Activated CD8-positive, alpha-beta memory T cell treated with anti-CD3 and anti-CD28 coated beads for 1 hour (primary cell): Measurements from ENCODE around the gene DOC2B.
A peak's percentile ranks its signal among the peaks of the same experiment; 100 is the strongest.
"Not testable (repeated sequence)": the region's sequence is repeated elsewhere in the genome, so short reads cannot be mapped to it uniquely, and the experiment has no call there.

ENCODE experiments used
- DNase-seq, 2 donors: peaks; one replicate each; pipeline ENCODE4 v3.0.0-alpha.2; 2020; ENCODE audit warnings: low read depth in 1 of 2; ENCODE audit errors: extremely low read depth in 1 of 2

DOC2B gene

DNA sequence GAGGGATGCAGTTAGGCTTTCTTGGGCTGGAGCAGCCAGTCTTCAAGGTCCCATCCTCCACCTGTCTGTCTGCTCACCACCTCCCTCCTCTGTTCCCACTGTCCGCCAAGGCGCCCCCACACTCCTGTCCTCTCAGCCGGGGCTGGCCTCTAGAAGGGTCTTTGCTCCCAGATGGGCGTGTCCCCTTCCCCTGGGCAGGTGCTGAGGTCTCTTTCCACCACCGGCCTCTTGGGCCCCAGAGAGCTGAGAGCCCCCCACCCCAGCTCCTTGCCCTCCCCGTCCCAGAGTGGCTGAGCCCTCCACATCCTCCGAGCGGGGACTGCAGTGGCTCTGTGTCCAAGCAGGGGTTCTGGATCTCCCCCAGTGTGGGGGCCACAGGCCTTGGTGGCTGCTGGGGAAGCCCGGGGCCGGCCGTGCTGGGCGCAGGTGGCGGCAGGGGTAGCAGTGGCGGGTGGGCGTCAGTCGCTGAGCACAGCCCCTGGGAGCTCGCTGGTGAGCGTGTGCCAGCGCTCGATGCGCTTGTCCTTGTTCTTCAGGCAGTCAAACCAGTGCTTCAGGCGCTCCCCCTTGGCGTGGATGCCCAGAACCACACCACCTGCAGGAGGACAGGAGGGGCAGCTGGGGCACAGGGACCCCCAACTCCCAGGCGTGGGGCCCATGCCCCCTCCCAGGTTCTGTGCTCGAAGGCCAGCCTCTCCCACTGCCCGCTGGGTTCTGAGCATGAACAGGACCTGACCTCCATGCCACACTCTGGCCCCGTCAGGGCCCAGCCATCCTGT, 34.3 kb downstream of the DOC2B start:
- no peak for DNase-seq

DNA sequence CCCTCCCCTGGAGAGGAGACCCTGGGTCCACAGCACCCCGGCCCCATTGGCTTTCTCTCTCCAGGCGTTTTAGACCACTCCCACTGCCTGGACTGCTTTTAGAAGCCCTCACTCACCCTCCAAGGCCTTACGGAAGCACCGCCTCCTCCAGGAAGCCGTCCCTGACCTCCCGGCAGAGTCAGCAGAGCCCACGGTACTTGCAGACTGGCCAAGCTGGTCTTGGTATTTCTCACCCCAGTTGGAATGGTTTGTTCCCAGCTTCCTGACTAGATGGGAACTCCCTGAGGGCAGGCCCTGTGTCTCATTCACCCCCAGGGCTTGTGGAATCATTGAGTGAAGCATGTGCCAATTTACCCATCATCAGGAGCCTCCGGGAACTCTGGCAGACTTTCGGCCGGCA, 34.9 kb downstream of the DOC2B start:
- no peak for DNase-seq

DNA sequence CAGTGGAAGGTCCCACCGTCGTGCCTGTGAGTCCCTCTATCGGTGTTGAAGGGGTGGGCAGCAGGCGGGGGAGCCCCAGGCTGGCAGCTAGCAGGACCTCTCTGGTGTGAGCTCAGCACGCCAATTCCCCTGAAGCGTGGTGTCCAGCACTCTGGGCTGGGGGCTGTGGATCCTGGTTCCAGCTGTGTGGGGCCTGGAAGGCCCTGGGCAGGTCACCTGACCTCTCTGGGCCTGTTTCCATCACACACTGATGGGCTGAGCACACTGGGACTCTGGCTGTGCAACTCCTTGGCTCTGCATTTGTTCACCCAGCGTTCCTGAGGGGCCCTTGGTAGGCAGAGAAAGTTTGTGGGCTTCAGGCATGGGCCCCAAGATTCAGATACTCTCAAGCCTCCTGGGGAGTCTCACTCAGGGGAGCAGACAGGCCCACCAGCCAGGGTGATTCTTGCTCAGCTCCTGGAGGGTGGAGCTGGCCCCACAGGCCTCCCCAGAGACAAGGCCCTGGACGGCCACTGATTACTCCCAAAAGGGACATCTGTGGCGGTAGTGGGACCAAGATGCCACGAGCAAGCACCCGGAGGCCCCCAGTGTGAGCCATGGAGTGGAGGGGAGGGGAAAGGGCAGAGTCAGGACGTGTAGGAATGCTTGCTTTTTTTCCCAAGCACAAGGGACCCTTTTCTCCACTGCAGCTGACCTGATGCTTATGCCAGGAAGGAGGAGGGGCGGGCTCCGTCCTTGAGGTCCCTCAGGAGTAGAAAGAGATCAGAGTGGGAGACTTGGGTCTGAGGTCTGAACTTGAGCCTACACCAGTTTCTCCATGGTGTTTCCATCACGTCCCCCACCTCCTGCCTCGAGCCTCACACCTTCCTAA, 35.5 kb downstream of the DOC2B start:
- DNase-seq: no peak

GRCh38 chr17:144936-145670, 36.3 kb downstream of the DOC2B start:
- no peak for DNase-seq

- peak; percentile 62 to 80 for DNase-seq
Observed at GRCh38 chr17:143785-144281, 37.6 kb downstream of the DOC2B start.

GRCh38 chr17:142876-143784, 38.3 kb downstream of the DOC2B start:
- DNase-seq: no peak

- DNase-seq: no peak
Observed at GRCh38 chr17:142102-142661, 39.3 kb downstream of the DOC2B start.

DNA sequence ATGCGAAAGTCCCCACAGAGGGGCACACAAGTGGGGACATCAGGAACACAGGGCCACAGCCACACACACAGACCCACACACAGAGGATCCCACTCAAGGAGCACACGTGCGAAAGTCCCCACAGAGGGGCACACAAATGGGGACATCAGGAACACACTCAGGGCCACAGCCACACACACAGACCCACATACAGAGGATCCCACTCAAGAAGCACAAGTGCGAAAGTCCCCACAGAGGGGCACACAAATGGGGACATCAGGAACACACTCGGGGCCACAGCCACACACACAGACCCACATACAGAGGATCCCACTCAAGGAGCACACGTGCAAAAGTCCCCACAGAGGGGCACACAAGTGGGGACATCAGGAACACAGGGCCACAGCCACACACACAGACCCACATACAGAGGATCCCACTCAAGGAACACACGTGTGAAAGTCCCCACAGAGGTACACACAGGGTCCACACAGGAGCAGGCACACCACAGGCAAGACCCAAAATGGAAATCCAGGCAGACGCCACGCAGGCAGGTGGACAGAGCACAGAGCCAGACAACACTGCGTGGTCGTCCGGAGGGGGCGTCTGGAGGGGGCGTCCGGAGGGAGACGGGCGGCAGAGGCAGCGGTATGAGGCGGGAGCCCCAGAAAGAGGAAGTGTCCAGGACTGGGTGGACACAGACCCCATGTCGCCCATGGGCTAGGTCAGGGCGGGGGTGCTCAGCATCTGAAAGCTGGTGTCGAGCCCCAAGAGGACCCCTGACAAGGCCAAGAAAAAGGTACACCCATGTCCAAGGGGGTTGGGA, 41.8 kb downstream of the DOC2B start:
- DNase-seq: not testable (repeated sequence)

- DNase-seq: not testable (repeated sequence)
Observed at GRCh38 chr17:137166-137807, 44.2 kb downstream of the DOC2B start, which contains the start of gene SCGB1C2. Gene SCGB1C2, plus strand, starts transcription at chr17:137569. Its CDS starts 22 bp downstream, at chr17:137591.

GRCh38 chr17:136531-136930, 44.9 kb downstream of the DOC2B start:
- peak; percentile 14 to 53 for DNase-seq

- DNase-seq: not testable (repeated sequence)
Observed at GRCh38 chr17:135895-136294, 45.6 kb downstream of the DOC2B start.

DNA sequence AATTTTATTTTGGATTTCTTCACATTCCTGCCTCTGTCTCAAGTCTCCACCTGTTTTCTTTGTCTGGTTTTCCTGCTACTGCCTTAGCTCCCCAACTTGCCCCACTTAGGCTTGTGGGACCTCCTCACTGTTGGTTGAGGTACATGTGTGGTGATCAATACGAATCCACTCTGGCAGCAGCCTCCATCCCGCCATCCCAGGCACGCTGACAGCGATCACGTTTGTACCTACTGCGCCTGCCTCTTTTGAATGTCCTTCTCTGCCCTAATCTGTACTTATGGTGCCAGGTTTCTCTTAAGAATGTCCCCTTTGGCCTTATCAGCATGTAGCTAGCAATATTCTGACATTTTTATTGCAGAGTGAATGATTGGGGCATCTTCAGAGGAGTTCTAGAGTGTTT, 46.4 kb downstream of the DOC2B start:
- DNase-seq: not testable (repeated sequence)

- not testable (repeated sequence) for DNase-seq
Observed at GRCh38 chr17:134332-134785, 47.1 kb downstream of the DOC2B start.

DNA sequence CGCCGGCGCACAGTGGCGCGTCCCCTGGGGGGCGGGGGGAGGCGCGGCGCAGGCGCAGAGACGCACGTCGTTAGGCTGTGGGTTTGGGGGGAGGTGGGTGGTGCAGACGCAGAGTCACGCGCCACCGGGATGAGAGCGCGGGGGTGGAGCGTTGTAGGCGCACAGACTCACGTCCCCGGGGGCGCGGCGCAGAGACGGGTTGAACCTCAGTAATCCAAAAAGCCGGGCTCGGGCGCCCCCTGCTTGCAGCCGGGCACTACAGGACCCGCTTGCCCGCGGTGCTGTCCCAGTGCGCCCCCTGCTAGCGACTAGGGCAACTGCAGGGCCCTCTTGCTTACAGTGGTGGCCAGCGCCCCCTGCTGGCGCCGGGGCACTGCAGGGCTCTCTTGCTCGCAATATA, 47.5 kb downstream of the DOC2B start:
- DNase-seq: not testable (repeated sequence)

GRCh38 chr17:118339-118917, 63.0 kb downstream of the DOC2B start:
- not testable (repeated sequence) for DNase-seq

DNA sequence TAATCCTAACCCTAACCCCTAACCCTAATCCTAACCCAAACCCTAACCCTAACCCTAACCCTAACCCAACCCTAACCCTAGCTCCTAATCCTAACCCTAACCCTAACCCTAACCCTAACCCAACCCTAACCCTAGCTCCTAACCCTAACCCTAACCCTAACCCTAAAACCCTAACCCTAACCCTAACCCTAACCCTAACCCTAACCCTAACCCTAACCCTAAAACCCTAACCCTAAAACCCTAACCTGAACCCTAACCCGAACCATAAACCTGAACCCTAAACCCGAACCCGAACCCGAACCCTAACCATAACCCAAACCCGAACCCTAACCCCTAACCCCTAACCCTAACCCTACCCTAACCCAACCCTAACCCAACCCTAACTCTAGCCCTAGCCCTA, 68.3 kb downstream of the DOC2B start:
- DNase-seq: not testable (repeated sequence)
